IMR-90 (cell line): ENCODE data around the gene LDHAL6B. TPM values are rescaled to one million over a fixed set of nuclear protein-coding genes. Genes with fewer than 3 reads are reported as not detected.

Source experiments
- ATAC-seq: fragments of 200-7000 bp; cut with Tn5 transposase; 2 replicates; pipeline ENCODE4 v1.9.1; 2020; ENCODE audit warnings: low read depth, mild to moderate bottlenecking, moderate library complexity
- BruUV-seq: library from RNA; stranded (reverse); fragments of 400-500 nt; replicated peaks from 2 replicates; lab custom pipeline; 2021; lab: Mats Ljungman, UMichigan
- CTCF ChIA-PET: fragments of 300-600 bp; formaldehyde crosslinking; extraction: SDS; loops from one replicate; lab custom pipeline; 2021; ENCODE audit warnings: antibody characterized with exemption; lab: Yijun Ruan, JAX
- POLR2A ChIA-PET: fragments of 300-600 bp; sonication (Branson Sonifier 250); formaldehyde crosslinking; loops from one replicate; lab custom pipeline; 2022; ENCODE audit warnings: antibody characterized with exemption; ENCODE audit not compliant: unreplicated experiment; lab: Charles Lee
- DNase-seq: peaks from one replicate; pipeline ENCODE4 v3.0.0; 2013
- H2AFZ ChIP-seq: replicated peaks from 2 replicates; pipeline ENCODE3; 2013; ENCODE audit warnings: low read length, mild to moderate bottlenecking; ENCODE audit not compliant: poor library complexity
- H2AK5ac ChIP-seq: 2 replicates; pipeline ENCODE4 v1.6.1; 2013; ENCODE audit warnings: low read depth, low read length, inconsistent platforms
- H2AK9ac ChIP-seq: replicated peaks from 2 replicates; pipeline ENCODE3; 2013; ENCODE audit warnings: mild to moderate bottlenecking, low read depth, low read length, moderate library complexity; ENCODE audit not compliant: poor library complexity
- H2BK120ac ChIP-seq: 2 replicates; pipeline ENCODE4 v1.6.1; 2013; ENCODE audit warnings: low read depth, low read length, inconsistent platforms
- H2BK15ac ChIP-seq: 3 replicates; pipeline ENCODE4 v1.6.1; 2013; ENCODE audit warnings: low read depth, low read length, inconsistent platforms
- H2BK20ac ChIP-seq: 2 replicates; pipeline ENCODE4 v1.6.1; 2013; ENCODE audit warnings: low read depth, mild to moderate bottlenecking, inconsistent platforms, low read length, moderate library complexity
- H2BK5ac ChIP-seq: 2 replicates; pipeline ENCODE4 v1.6.1; 2013; ENCODE audit warnings: mild to moderate bottlenecking, low read depth, low read length, inconsistent platforms; ENCODE audit not compliant: poor library complexity, severe bottlenecking
- H3K14ac ChIP-seq: replicated peaks from 2 replicates; pipeline ENCODE4 v1.6.1; 2013; ENCODE audit warnings: low read depth, low read length, inconsistent platforms
- H3K18ac ChIP-seq: 2 replicates; pipeline ENCODE4 v1.6.1; 2013; ENCODE audit warnings: low read depth, low read length, control low read depth
- H3K23ac ChIP-seq: 2 replicates; pipeline ENCODE4 v1.6.1; 2013; ENCODE audit warnings: low read depth, low read length, inconsistent platforms
- H3K27ac ChIP-seq: 2 replicates; pipeline ENCODE4 v1.5.1; 2013; ENCODE audit warnings: mild to moderate bottlenecking, control low read depth, low read length; ENCODE audit not compliant: insufficient read depth
- H3K27me3 ChIP-seq: 2 replicates; pipeline ENCODE4 v1.6.1; 2013; ENCODE audit warnings: low read length; ENCODE audit not compliant: control insufficient read depth, insufficient read depth
- H3K36me3 ChIP-seq: 2 replicates; pipeline ENCODE4 v1.6.1; 2013; ENCODE audit warnings: low read length, mixed read lengths; ENCODE audit not compliant: control insufficient read depth, insufficient read depth
- H3K4ac ChIP-seq: 2 replicates; pipeline ENCODE4 v1.6.1; 2013; ENCODE audit warnings: low read depth, low read length, inconsistent platforms
- H3K4me1 ChIP-seq: 2 replicates; pipeline ENCODE4 v1.6.1; 2013; ENCODE audit warnings: low read length, mixed read lengths; ENCODE audit not compliant: control insufficient read depth, insufficient read depth
- H3K4me2 ChIP-seq: 2 replicates; pipeline ENCODE4 v1.6.1; 2013; ENCODE audit warnings: low read depth, mild to moderate bottlenecking, control low read depth, low read length, moderate library complexity
- H3K4me3 ChIP-seq: 2 replicates; pipeline ENCODE4 v1.5.1; 2013; ENCODE audit warnings: low read depth, mild to moderate bottlenecking, control low read depth, low read length, moderate library complexity; ENCODE audit not compliant: insufficient read depth
- H3K56ac ChIP-seq: 2 replicates; pipeline ENCODE4 v1.6.1; 2013; ENCODE audit warnings: low read length, inconsistent platforms; ENCODE audit not compliant: insufficient read depth; ENCODE audit errors: extremely low read depth
- H3K79me1 ChIP-seq, 2 experiments: 2 replicates each; pipeline ENCODE4 v1.6.1; 2013; ENCODE audit warnings: low read length in 2 of 2, inconsistent platforms in 1 of 2, low read depth in 1 of 2
- H3K9ac ChIP-seq: 2 replicates; pipeline ENCODE4 v1.6.1; 2013; ENCODE audit warnings: low read depth, low read length, control low read depth
- H3K9me1 ChIP-seq: 2 replicates; pipeline ENCODE4 v1.6.1; 2013; ENCODE audit warnings: low read length, inconsistent platforms; ENCODE audit not compliant: insufficient read depth
- H3K9me3 ChIP-seq: 2 replicates; pipeline ENCODE4 v1.6.1; 2013; ENCODE audit warnings: low read length; ENCODE audit not compliant: control insufficient read depth, insufficient read depth
- H4K20me1 ChIP-seq: 2 replicates; pipeline ENCODE4 v1.6.1; 2013; ENCODE audit warnings: low read length, inconsistent platforms; ENCODE audit not compliant: insufficient read depth
- H4K5ac ChIP-seq: 2 replicates; pipeline ENCODE4 v1.6.1; 2013; ENCODE audit warnings: mild to moderate bottlenecking, low read depth, low read length, control low read depth
- H4K8ac ChIP-seq, 2 experiments: 2 replicates each; pipeline ENCODE4 v1.6.1; 2013; ENCODE audit warnings: low read depth in 2 of 2, low read length in 2 of 2, control low read depth in 1 of 2, inconsistent platforms in 1 of 2
- H4K91ac ChIP-seq: 2 replicates; pipeline ENCODE4 v1.6.1; 2013; ENCODE audit warnings: low read depth, low read length, inconsistent platforms; ENCODE audit not compliant: insufficient read depth
- MAFK ChIP-seq: IDR thresholded peaks from 2 replicates; pipeline ENCODE4 v1.6.1; 2012; ENCODE audit warnings: low read depth, low read length, improper control_type of control experiment
- WGBS, 2 experiments: methylation state at CpG; one replicate each; pipeline versions ENCODE4 v1.1.5 to v1.1.7; 2013; ENCODE audit warnings: missing lambda C conversion rate in 2 of 2; ENCODE audit not compliant: insufficient read length in 1 of 2; ENCODE audit errors: extremely low coverage in 2 of 2; 5-methylcytosine and 5-hydroxymethylcytosine counted together
- dilution Hi-C: fragments of 300-500 bp; cut with HindIII; formaldehyde crosslinking; loops from one replicate; pipeline ENCODE4 v1.14.3; 2018; ENCODE audit warnings: low sequenced_read_pairs; ENCODE audit not compliant: unreplicated experiment
- in situ Hi-C: fragments of 300-500 bp; cut with MboI; formaldehyde crosslinking; loops from 3 replicates; pipeline ENCODE4 v1.14.3; 2019; ENCODE audit warnings: low sequenced_read_pairs, inconsistent platforms, mixed read lengths
- intact Hi-C: fragments of 100-400 bp; cut with micrococcal nuclease; formaldehyde crosslinking; loops from 2 replicates; pipeline ENCODE4 v1.10.0; 2022
- polyA plus RNA-seq, 3 experiments: library from polyadenylated mRNA; depleted of rRNA; stranded (reverse); fragments of >200 nt; gene quantifications; 2 replicates each; pipeline ENCODE4 v1.2.3, GENCODE V29; 2012; ENCODE audit warnings: low replicate concordance in 1 of 3
- total RNA-seq: library from RNA; depleted of rRNA; stranded (reverse); fragments of >200 nt; gene quantifications from 2 replicates; pipeline ENCODE4 v1.2.3, GENCODE V29; 2012

The LDHAL6B gene
- total and polyA plus RNA-seq, 2 of the 4 experiments (the other 2 are of a cell fraction) = not detected

DNA sequence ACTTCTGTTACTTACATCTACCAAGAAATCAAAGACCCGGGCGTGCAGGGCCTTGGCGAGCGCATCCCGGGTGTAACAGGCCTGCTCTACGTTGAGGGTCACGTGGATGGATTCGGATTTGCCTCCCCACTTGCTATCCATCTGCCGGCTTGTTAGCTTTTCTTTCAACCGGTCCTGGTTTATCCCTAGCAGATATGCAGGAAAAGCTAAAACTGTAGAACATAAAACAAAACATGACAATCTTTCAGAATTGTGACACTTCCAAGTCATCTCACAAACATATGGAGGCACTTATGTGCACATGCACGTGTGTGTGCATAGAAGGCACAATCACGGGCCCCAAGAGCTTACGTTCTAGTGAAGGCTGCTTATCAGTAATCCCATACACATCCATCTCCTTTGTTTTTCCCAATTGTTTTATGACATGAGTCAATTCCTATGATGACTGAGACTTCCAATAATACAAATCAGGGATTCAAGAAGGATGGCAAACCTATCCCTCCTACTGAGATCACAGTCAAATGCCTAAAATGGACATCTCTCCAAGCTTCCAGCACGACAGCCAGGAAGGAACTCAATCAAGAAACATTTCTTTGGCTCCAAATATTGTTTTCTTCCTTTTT is 11.3 kb downstream of the LDHAL6B start:
- H3K9me3 ChIP-seq = no peaks in the 10 kb centered on the region
- no TSS peak for BruUV-seq
- no peak overlapping the region for H4K5ac ChIP-seq
- no peak overlapping the region for H3K18ac ChIP-seq
- H4K8ac ChIP-seq = no peak overlapping the region
- H2BK20ac ChIP-seq = no peak overlapping the region
- no peak overlapping the region for H2BK15ac ChIP-seq
- dilution Hi-C loops (no loop called here), intact Hi-C loops (no loop called here), in situ Hi-C loops (no loop called here)
- H3K14ac ChIP-seq = no peak overlapping the region
- H3K4me3 ChIP-seq = no peak overlapping the region
- H3K79me1 ChIP-seq = peaks cover 5 to 6% of the 10 kb centered on the region in 2 experiments; a peak in 2 of 4 replicates
- H3K56ac ChIP-seq = no peak overlapping the region
- H3K4me2 ChIP-seq = no peak overlapping the region
- H2BK120ac ChIP-seq = no peak overlapping the region
- H3K23ac ChIP-seq = no peak overlapping the region; the same call in 1 of the 2 replicates
- H3K36me3 ChIP-seq = peaks cover 8% of the 10 kb centered on the region
- H2BK5ac ChIP-seq = no peak overlapping the region
- H4K91ac ChIP-seq = no peak overlapping the region
- no peaks in the 10 kb centered on the region; the same call in 1 of the 2 replicates for H3K4me1 ChIP-seq
- H2AK9ac ChIP-seq = no peak overlapping the region
- no peaks in the 10 kb centered on the region for H3K27me3 ChIP-seq
- no peak overlapping the region for H3K4ac ChIP-seq
- no peak overlapping the region for H2AK5ac ChIP-seq
- ChIA-PET CTCF (interaction anchor here (0.7 kb wide), 1 partner anchor 188 kb away, joined by 4 read pairs; no protein-coding TSS in a partner anchor), POLR2A (no interaction called here)
- DNase-seq = no peak
- no peak for TF ChIP-seq MAFK
- no peak for ATAC-seq
- H4K20me1 ChIP-seq = no peaks in the 10 kb centered on the region
- peaks cover 10% of the 10 kb centered on the region; the same call in 1 of the 2 replicates for H3K9me1 ChIP-seq
- no peak overlapping the region for H3K9ac ChIP-seq
- H3K27ac ChIP-seq = no peak overlapping the region
- 94% methylated on average over 12 of the region's 14 CpGs; no CpG with 5 or more reads in 1 of the 2 experiments for WGBS, 2 experiments
- no peak overlapping the region for H2AFZ ChIP-seq
